ENCODE data around the gene CAND2.
"Not testable (repeated sequence)": the region's sequence is repeated elsewhere in the genome, so short reads cannot be mapped to it uniquely, and the experiment has no call there.

CAND2 gene

GRCh38 chr3:12773710-12774086 is 22.8 kb upstream of the CAND2 start:
- POLR2A ChIA-PET: no interaction called here
- CTCF ChIA-PET: interaction anchor here (1.8 kb wide), 1 partner anchor 14 kb away, joined by 7 read pairs; no protein-coding TSS in a partner anchor
- TF ChIP-seq HDGF (IDR thresholded peaks at IDR 0.05; ENCODE audit: borderline replicate concordance) (no peak), ARNT (IDR thresholded peaks at IDR 0.05) (no peak), TARDBP (IDR thresholded peaks at IDR 0.05) (no peak), CTBP1 (IDR thresholded peaks at IDR 0.05; ENCODE audit: borderline replicate concordance) (no peak), FOXA1 (IDR thresholded peaks at IDR 0.05) (no peak), NFRKB (IDR thresholded peaks at IDR 0.05) (no peak), ELF4 (IDR thresholded peaks at IDR 0.05) (no peak), L3MBTL2 (conservative IDR thresholded peaks at IDR 0.05) (no peak)
- DNase-seq (ENCODE audit: extremely low spot score): no peak

- POLR2A ChIA-PET: no interaction called here
- CTCF ChIA-PET: interaction anchor here (1.8 kb wide), 1 partner anchor 13 kb away, joined by 7 read pairs; no protein-coding TSS in a partner anchor
- no peak for DNase-seq (ENCODE audit: extremely low spot score)
- no peak for TF ChIP-seq BHLHE40 (IDR thresholded peaks at IDR 0.05; ENCODE audit: borderline replicate concordance)
- no peak for TF ChIP-seq FOXM1 (IDR thresholded peaks at IDR 0.05; ENCODE audit: borderline replicate concordance)
- no peak for TF ChIP-seq FOXK2 (IDR thresholded peaks at IDR 0.05)
- no peak for TF ChIP-seq LEF1 (IDR thresholded peaks at IDR 0.05; ENCODE audit: borderline replicate concordance)
- TF ChIP-seq HDGF (IDR thresholded peaks at IDR 0.05; ENCODE audit: borderline replicate concordance): no peak
- no peak for TF ChIP-seq ARNT (IDR thresholded peaks at IDR 0.05)
- no peak for TF ChIP-seq SP1 (IDR thresholded peaks at IDR 0.05)
- no peak for TF ChIP-seq NFRKB (IDR thresholded peaks at IDR 0.05)
- TF ChIP-seq PKNOX1 (IDR thresholded peaks at IDR 0.05): no peak
- TF ChIP-seq CTBP1 (IDR thresholded peaks at IDR 0.05; ENCODE audit: borderline replicate concordance): no peak
- no peak for TF ChIP-seq SUZ12 (IDR thresholded peaks at IDR 0.05)
- no peak for TF ChIP-seq L3MBTL2 (conservative IDR thresholded peaks at IDR 0.05)
- no peak for TF ChIP-seq FOXA1 (IDR thresholded peaks at IDR 0.05)
- no peak for TF ChIP-seq ZNF384 (IDR thresholded peaks at IDR 0.05)
- no peak for TF ChIP-seq TARDBP (IDR thresholded peaks at IDR 0.05)
Measured at GRCh38 chr3:12774619-12775018, 21.9 kb upstream of the CAND2 start.

- POLR2A ChIA-PET: no interaction called here
Measured at GRCh38 chr3:12775226-12775625, 21.3 kb upstream of the CAND2 start.

GRCh38 chr3:12775970-12776369 is 20.5 kb upstream of the CAND2 start:
- POLR2A ChIA-PET; CTCF ChIA-PET; DNase-seq (ENCODE audit: extremely low spot score): not testable (repeated sequence)

More at GRCh38 chr3:12775226-12775625, 21.3 kb upstream of the CAND2 start:
- CTCF ChIA-PET: interaction anchor here (1.8 kb wide), 1 partner anchor 12 kb away, joined by 7 read pairs; no protein-coding TSS in a partner anchor
- no peak for DNase-seq (ENCODE audit: extremely low spot score)
- TF ChIP-seq ZNF384 (IDR thresholded peaks at IDR 0.05) (no peak), BHLHE40 (IDR thresholded peaks at IDR 0.05; ENCODE audit: borderline replicate concordance) (no peak), PKNOX1 (IDR thresholded peaks at IDR 0.05) (no peak), ARNT (IDR thresholded peaks at IDR 0.05) (no peak), ELF4 (IDR thresholded peaks at IDR 0.05) (no peak), SUZ12 (IDR thresholded peaks at IDR 0.05) (no peak), SP1 (IDR thresholded peaks at IDR 0.05) (no peak), L3MBTL2 (conservative IDR thresholded peaks at IDR 0.05) (no peak), LEF1 (IDR thresholded peaks at IDR 0.05; ENCODE audit: borderline replicate concordance) (no peak), NFRKB (IDR thresholded peaks at IDR 0.05) (no peak), FOXM1 (IDR thresholded peaks at IDR 0.05; ENCODE audit: borderline replicate concordance) (no peak), CTBP1 (IDR thresholded peaks at IDR 0.05; ENCODE audit: borderline replicate concordance) (no peak), FOXK2 (IDR thresholded peaks at IDR 0.05) (no peak), HDGF (IDR thresholded peaks at IDR 0.05; ENCODE audit: borderline replicate concordance) (no peak), FOXA1 (IDR thresholded peaks at IDR 0.05) (no peak), TARDBP (IDR thresholded peaks at IDR 0.05) (no peak)

DNA sequence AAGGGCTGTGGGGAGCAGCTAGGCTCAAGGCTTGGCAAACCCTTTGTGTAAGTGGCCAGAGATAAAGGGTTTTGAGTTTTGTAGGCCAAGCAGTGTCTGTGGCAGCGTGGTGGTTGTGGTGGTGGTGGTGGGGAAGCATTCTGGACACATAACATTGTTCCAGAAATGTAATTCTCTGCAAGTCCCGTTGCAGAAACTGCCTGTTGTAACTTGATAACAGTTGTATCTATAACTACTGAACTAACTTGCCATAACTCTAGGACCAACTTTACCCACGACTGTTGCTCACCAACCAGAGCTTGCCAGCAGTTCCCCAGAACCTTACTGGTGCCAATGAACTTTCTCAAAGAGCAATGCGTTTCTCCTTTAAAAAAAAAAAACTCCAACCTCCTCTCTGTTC is 19.3 kb upstream of the CAND2 start:
- CTCF ChIA-PET: no interaction called here
- POLR2A ChIA-PET: no interaction called here
- TF ChIP-seq ELF4 (IDR thresholded peaks at IDR 0.05) (no peak), BHLHE40 (IDR thresholded peaks at IDR 0.05; ENCODE audit: borderline replicate concordance) (no peak), LEF1 (IDR thresholded peaks at IDR 0.05; ENCODE audit: borderline replicate concordance) (no peak), SP1 (IDR thresholded peaks at IDR 0.05) (no peak), CTBP1 (IDR thresholded peaks at IDR 0.05; ENCODE audit: borderline replicate concordance) (no peak), FOXK2 (IDR thresholded peaks at IDR 0.05) (no peak), SUZ12 (IDR thresholded peaks at IDR 0.05) (no peak), ZNF384 (IDR thresholded peaks at IDR 0.05) (no peak), FOXM1 (IDR thresholded peaks at IDR 0.05; ENCODE audit: borderline replicate concordance) (no peak)
- DNase-seq (ENCODE audit: extremely low spot score): no peak

GRCh38 chr3:12780751-12781150 is 15.7 kb upstream of the CAND2 start:
- TF ChIP-seq HDGF (IDR thresholded peaks at IDR 0.05; ENCODE audit: borderline replicate concordance): no peak
- no peak for TF ChIP-seq SUZ12 (IDR thresholded peaks at IDR 0.05)
- no peak for TF ChIP-seq CTBP1 (IDR thresholded peaks at IDR 0.05; ENCODE audit: borderline replicate concordance)
- TF ChIP-seq L3MBTL2 (conservative IDR thresholded peaks at IDR 0.05): no peak
- TF ChIP-seq TARDBP (IDR thresholded peaks at IDR 0.05): no peak
- no peak for TF ChIP-seq ARNT (IDR thresholded peaks at IDR 0.05)
- no peak for TF ChIP-seq BHLHE40 (IDR thresholded peaks at IDR 0.05; ENCODE audit: borderline replicate concordance)
- TF ChIP-seq FOXA1 (IDR thresholded peaks at IDR 0.05): no peak
- TF ChIP-seq FOXK2 (IDR thresholded peaks at IDR 0.05): no peak
- no peak for TF ChIP-seq ELF4 (IDR thresholded peaks at IDR 0.05)
- TF ChIP-seq ZNF384 (IDR thresholded peaks at IDR 0.05): no peak
- TF ChIP-seq SP1 (IDR thresholded peaks at IDR 0.05): no peak
- TF ChIP-seq NFRKB (IDR thresholded peaks at IDR 0.05): no peak
- TF ChIP-seq PKNOX1 (IDR thresholded peaks at IDR 0.05): no peak
- no peak for TF ChIP-seq FOXM1 (IDR thresholded peaks at IDR 0.05; ENCODE audit: borderline replicate concordance)
- no peak for TF ChIP-seq LEF1 (IDR thresholded peaks at IDR 0.05; ENCODE audit: borderline replicate concordance)
- CTCF ChIA-PET: no interaction called here
- POLR2A ChIA-PET: interaction anchor here (1.2 kb wide), 1 partner anchor 16 kb away, joined by 3 read pairs; the partner anchor contains the start of gene CAND2
- no peak for DNase-seq (ENCODE audit: extremely low spot score)

All from HEK293T (cell line).